22Rv1 (cell line): ENCODE results near the gene AKT1S1.

ENCODE experiments used
- CTCF ChIP-seq: fragments of 450-650 bp; IDR thresholded peaks from 2 replicates; pipeline ENCODE4 v1.5.1; 2017; ENCODE audit warnings: mild to moderate bottlenecking
- ZFX ChIP-seq: fragments of 450-650 bp; IDR thresholded peaks from 2 replicates; pipeline ENCODE4 v1.6.1; 2017; ENCODE audit warnings: antibody characterized with exemption, borderline replicate concordance

- TF ChIP-seq CTCF (no peak), ZFX (no peak)
Observed at GRCh38 chr19:49877879-49878743, 956 bp upstream of the AKT1S1 start.
